Stimulated activated CD4-positive, alpha-beta T cell treated with anti-CD3 and anti-CD28 coated beads, TNF-alpha, amount 100 ng/mL, for 1 hour (primary cell): ENCODE data around the gene CCDC12.

Source experiments
- DNase-seq, 3 donors: peaks; one replicate each; pipeline ENCODE4 v3.0.0-alpha.2; 2020; ENCODE audit warnings: low read depth in 3 of 3, low spot score in 1 of 3

The CCDC12 gene

GRCh38 chr3:46976326-46977190 is at the start of gene CCDC12:
Gene CCDC12 (minus strand): TSS chr3:46976745. CDS start chr3:46976732, 13 bp downstream.
- DNase-seq, result peak; percentile 72 to 87 (median 83)

DNA sequence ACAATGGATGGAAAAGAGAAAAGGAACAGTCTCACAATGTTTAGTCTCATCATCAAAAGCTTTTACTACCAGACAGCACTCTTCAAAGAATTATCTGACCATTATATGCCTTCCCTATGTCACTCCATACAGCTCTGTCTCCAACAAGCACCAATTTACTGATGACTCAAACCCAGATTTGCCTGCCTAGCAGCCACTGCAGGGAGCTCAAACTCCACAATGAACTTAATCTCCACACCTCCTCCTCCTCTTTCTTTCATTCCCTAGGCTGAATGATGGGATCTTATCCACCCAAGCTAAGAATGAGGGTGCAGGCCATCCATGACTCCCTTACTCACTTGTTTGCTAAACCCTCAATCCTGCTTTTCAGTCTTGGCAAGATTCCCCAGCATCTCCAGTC is 48.4 kb upstream of the CCDC12 start:
- no peak for DNase-seq

DNA sequence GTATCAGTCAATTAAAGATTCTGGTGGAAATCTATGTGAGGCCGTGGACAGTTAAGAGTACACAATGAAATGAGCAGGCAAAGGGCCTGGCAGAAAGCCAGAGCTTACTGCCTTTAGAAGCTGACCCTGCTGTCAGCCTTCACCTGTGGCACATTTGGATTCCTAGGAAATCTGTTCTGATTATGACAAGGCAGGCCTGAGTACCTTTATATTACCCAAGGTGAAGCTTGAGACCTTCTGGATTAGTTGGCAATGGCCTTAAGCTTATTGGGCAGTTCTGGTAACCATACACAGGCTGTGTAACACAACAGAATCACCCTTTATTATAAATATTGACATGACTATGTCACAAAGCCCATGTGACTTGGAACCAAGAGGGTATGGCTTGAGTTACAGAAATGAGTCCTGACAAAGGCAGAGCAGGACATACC is 46.1 kb upstream of the CCDC12 start:
- no peak for DNase-seq

DNA sequence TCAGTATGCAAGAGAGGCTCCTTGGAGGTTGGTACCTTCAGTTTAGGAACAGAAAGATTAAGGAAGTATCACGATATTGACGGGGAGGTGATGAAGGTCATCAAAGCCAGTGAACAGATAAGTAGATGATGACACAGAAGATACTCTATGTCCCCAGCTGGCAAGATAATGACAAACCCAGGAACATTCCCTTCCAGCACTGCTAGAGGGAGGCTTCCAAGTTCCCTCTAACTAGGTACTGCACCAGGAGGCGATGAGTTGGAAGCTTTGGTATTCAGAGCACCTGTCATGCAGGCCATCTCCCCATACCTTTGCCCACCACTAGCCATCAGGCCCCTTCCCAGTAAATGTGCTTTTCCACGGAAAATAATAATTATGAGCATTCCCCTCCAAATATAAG is 43.8 kb upstream of the CCDC12 start:
- DNase-seq, result no peak

DNA sequence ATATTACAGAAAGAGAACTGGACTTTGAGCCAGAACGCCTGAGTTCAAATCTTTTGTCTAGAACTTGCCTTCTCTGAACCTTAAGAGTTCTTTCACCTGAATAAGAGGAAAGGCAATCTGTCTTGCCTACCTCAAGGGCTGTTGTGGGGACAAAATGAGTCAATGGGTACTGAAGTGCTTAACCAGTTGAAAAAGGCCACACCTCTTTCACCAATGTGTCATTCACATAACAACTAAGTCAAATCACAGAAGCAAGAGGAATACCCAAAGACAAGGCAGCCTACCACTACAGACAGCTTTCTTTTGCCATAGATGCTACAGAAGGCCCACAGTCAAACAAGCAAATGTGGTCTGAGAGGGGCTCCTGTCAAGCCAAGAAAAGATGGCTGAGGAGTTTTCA is 42.7 kb upstream of the CCDC12 start:
- no peak for DNase-seq

GRCh38 chr3:47018269-47018611 is 41.7 kb upstream of the CCDC12 start:
- DNase-seq, result no peak

DNA sequence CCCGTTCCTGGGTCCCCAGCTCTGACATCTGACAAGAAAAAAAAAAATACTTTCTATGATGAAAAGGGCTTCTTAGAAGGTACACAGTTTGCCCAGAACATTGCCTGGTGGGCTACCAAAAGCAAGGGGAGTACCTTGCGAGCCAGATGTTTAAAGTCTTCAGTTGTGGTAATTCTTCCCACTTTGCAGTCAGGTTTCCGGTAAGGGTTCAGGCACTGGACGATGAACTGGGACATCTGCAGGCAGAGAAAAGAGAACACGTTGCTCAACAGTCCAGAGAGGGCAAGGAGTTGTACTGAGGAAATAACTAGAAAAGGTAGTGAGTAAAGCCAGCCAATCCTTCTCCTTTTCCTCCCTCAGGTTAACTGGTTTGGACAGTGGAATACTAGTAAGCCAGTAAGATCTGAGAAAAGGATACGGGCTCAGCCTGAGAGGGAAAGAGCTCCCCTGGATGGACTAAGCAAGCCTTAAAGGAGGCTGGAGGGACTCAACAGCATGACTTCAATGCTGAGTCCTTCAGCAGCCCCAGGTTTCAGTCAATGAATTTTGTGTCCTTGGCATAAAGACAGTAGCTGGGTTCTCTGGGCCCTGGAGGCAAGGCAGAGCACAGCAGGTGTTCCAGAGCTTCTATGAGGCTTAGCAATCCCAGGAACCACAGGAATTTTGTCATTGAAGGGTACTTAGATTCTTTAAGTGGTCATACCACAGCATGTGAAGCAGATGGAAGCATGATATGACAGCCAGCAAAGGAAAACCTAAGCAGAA is 41.1 kb upstream of the CCDC12 start:
- no peak for DNase-seq

- no peak for DNase-seq
These were observed 40.4 kb upstream of the CCDC12 start for GRCh38 chr3:47016934-47017435.

GRCh38 chr3:47016086-47016933 is 39.8 kb upstream of the CCDC12 start:
- no peak for DNase-seq

- no peak for DNase-seq
These were observed 38.6 kb upstream of the CCDC12 start for GRCh38 chr3:47015151-47015550.

DNA sequence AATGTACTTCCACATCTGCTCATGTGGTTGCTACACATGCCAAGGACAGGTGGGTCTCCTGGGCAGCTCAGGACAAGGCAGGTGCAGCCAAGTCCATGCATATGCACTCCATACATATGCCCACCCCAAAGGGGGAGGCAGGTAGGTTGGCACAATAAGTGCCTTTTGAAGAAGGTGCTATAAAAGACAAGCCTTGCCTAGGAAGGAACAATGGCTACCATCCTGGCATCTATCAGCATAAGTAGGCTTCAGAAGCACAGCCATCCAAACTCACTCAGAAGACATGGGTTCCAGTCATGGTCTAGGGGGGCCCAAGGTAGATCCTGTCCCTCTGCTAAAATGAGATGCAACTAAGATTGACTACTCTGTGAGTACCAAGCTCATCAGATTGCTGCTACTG is 37.5 kb upstream of the CCDC12 start:
- DNase-seq, result no peak

DNA sequence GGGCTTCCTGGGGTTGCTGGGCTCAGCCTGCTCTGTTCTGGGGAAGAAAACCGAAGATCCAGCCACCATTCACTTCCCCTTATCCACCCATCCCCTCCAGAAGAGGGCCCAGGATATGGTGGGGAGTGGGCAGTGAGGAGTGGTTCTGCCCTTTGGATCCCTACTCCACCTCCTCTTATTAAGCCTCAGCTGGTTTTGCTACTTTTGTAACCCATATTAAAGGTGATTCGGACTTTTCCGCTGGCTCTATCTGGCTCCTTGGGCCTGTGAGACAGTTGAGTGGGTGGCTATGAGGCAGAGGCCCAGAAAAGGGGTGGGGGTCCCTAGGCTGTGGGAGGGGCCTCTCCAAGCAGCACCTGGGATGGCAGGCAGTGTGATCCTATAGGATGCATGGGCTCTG is 36.7 kb upstream of the CCDC12 start:
- no peak for DNase-seq

- DNase-seq, result no peak
These were observed 36.0 kb upstream of the CCDC12 start for GRCh38 chr3:47012342-47013230.

DNA sequence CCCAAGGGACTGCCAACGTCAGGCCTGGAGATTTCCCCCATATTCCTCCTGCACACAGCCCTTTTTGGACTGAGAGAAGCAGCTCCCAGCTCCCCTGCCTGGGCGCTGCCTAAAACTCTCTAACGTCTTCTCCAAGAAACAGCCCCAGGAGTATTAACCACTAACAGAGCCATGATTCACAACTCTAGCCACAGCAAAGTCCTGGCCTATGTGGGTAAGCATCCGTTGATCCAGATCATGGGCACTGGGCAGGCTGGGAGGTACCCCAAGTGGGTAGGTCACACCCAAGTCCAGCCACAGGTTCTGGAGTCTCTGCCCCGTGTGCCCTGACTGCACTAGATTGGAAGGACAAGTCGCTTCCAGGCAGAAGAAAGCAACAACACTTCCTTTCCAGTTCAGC is 34.8 kb upstream of the CCDC12 start:
- DNase-seq, result no peak

DNA sequence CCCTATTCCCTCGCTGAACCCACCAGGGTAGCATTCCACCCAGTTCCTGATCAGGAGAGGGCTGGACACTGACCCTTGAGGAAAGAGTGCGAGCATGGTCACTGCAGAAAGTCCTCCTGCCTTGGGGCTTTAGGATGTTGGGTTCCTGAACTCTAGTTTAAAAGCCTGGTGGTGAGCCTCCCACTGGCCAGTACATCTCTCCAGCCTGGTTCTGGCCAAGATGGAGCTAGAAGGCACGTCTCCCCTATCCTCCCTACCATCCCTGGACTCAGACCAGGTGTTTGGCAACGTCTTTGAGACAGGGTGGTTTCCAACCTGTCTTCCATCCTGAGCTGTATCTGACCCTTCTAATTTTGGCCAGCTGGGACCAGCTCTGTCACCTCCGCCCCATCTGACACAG is 34.4 kb upstream of the CCDC12 start:
- no peak for DNase-seq

GRCh38 chr3:47010111-47010712 is 33.7 kb upstream of the CCDC12 start:
- DNase-seq, result no peak

DNA sequence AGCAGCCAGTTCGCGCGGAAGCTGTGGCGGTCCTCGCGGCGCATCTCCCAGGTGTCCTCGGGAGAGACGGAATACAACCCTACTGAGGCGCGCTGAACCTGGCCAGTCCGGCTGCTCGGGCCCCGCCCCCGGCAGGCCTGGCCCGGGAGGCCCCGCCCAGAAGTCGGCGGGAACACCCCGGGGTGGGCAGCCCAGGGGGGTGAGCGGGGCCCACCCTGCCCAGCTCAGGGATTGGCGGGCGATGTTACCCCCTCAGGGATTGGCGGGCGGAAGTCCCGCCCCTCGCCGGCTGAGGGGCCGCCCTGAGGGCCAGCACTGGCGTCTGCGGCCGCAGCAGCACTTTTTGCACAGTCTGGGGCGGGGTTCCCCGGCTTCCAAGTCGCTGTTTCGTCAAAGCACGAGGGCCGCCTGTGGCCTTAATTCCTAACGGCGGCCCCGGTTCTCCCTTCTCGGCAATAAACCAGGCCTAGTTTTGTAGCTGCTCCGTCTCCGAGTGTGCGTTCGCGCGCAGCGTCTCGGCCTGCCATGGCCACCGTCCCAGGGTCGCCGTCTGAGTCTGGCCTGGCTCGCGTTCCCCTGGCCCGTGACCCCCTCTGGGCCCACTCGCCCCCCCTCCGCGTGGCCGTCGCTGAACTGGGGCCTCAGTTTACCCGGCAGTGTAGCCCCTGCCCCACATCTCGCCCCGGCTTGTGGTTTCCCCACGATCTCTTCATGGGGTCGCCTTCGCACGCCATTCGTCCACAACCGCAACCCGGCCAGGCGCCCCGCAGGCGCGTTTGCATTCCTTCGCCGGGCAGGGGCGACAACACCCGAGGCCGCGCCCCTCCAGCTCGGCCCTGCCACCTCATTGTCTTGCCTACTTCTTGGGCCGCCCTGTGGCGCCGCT is 32.9 kb upstream of the CCDC12 start:
- DNase-seq, result peak in 2 of 3 donors; percentile 38 to 58

- no peak for DNase-seq
These were observed 32.3 kb upstream of the CCDC12 start for GRCh38 chr3:47008851-47009224.

DNA sequence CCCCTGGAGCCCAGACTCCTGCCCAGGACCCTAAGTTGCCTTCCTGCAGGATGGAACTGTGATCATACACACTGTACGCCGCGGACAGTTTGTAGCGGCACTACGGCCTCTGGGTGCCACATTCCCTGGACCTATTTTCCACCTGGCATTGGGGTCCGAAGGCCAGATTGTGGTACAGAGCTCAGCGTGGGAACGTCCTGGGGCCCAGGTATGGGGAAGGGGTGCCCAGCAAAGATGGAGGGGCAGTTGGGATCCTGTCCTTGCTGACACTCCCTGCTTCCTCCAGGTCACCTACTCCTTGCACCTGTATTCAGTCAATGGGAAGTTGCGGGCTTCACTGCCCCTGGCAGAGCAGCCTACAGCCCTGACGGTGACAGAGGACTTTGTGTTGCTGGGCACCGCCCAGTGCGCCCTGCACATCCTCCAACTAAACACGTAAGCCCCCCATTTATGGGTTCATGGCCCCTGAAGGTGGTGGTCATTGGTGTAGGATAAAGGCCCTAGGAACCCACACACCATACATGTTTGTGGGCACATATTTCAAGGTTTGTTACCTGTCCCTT is 31.8 kb upstream of the CCDC12 start:
- DNase-seq, result no peak
